Skeletal muscle satellite cell (primary cell): Measurements from ENCODE around the gene CXCL8.
A peak's percentile ranks its signal among the peaks of the same experiment; 100 is the strongest.

Source experiments
- H3K27me3 ChIP-seq: 2 replicates; pipeline ENCODE4 v1.7.0; 2013; ENCODE audit warnings: low read length; ENCODE audit not compliant: control insufficient read depth, insufficient read depth
- H3K36me3 ChIP-seq: 2 replicates; pipeline ENCODE4 v1.7.0; 2013; ENCODE audit warnings: mild to moderate bottlenecking, control low read depth, low read length; ENCODE audit not compliant: insufficient read depth
- H3K4me1 ChIP-seq: 2 replicates; pipeline ENCODE4 v1.7.0; 2013; ENCODE audit warnings: low read length; ENCODE audit not compliant: control insufficient read depth, insufficient read depth
- H3K4me2 ChIP-seq: 2 replicates; pipeline ENCODE4 v1.7.0; 2013; ENCODE audit warnings: mild to moderate bottlenecking, low read length
- H3K4me3 ChIP-seq: 2 replicates; pipeline ENCODE4 v1.7.0; 2013; ENCODE audit warnings: low read length
- H3K9ac ChIP-seq: 2 replicates; pipeline ENCODE4 v1.7.0; 2013; ENCODE audit warnings: mild to moderate bottlenecking, low read depth, low read length, moderate library complexity
- H3K9me3 ChIP-seq: replicated peaks from 2 replicates; pipeline ENCODE4 v1.7.0; 2013; ENCODE audit warnings: mild to moderate bottlenecking, control low read depth, low read length

Gene CXCL8

GRCh38 chr4:73705721-73706120 is 34.6 kb upstream of the CXCL8 start:
- peak overlapping the region; percentile 64 for H3K4me2 ChIP-seq
- peaks cover 77% of the 10 kb centered on the region for H3K4me1 ChIP-seq
- peak overlapping the region; percentile 57 for H3K9ac ChIP-seq
- H3K36me3 ChIP-seq = no peaks in the 10 kb centered on the region
- H3K27me3 ChIP-seq = no peaks in the 10 kb centered on the region
- H3K9me3 ChIP-seq = no peaks in the 10 kb centered on the region
- peak overlapping the region; percentile 4 for H3K4me3 ChIP-seq

GRCh38 chr4:73706811-73707210 is 33.6 kb upstream of the CXCL8 start:
- no peak overlapping the region for H3K9ac ChIP-seq

GRCh38 chr4:73707269-73707875 is 33.0 kb upstream of the CXCL8 start:
- Histone ChIP-seq H3K4me2 (peak overlapping the region; percentile 62), H3K9me3 (no peaks in the 10 kb centered on the region), H3K27me3 (no peaks in the 10 kb centered on the region), H3K9ac (peak overlapping the region; percentile 17), H3K36me3 (no peaks in the 10 kb centered on the region), H3K4me3 (no peak overlapping the region), H3K4me1 (peaks cover 66% of the 10 kb centered on the region)

More at GRCh38 chr4:73706811-73707210, 33.6 kb upstream of the CXCL8 start:
- no peaks in the 10 kb centered on the region for H3K27me3 ChIP-seq
- no peaks in the 10 kb centered on the region for H3K9me3 ChIP-seq
- no peak overlapping the region for H3K4me3 ChIP-seq
- no peak overlapping the region for H3K4me2 ChIP-seq
- H3K36me3 ChIP-seq = no peaks in the 10 kb centered on the region
- H3K4me1 ChIP-seq = peaks cover 68% of the 10 kb centered on the region

- Histone ChIP-seq H3K36me3 (no peaks in the 10 kb centered on the region), H3K9me3 (no peaks in the 10 kb centered on the region), H3K9ac (peak overlapping the region; percentile 75), H3K4me2 (peak overlapping the region; percentile 62), H3K4me3 (no peak overlapping the region), H3K4me1 (peaks cover 59% of the 10 kb centered on the region), H3K27me3 (no peaks in the 10 kb centered on the region)
Measured at GRCh38 chr4:73707918-73708577, 32.3 kb upstream of the CXCL8 start.

- Histone ChIP-seq H3K9me3 (no peaks in the 10 kb centered on the region), H3K4me1 (peaks cover 45% of the 10 kb centered on the region), H3K4me3 (no peak overlapping the region), H3K4me2 (no peak overlapping the region), H3K27me3 (no peaks in the 10 kb centered on the region), H3K9ac (no peak overlapping the region), H3K36me3 (no peaks in the 10 kb centered on the region)
Measured at GRCh38 chr4:73709451-73710033, 30.8 kb upstream of the CXCL8 start.

- H3K4me2 ChIP-seq = no peak overlapping the region
- H3K27me3 ChIP-seq = no peaks in the 10 kb centered on the region
- H3K4me1 ChIP-seq = peaks cover 41% of the 10 kb centered on the region
- no peak overlapping the region for H3K9ac ChIP-seq
- H3K9me3 ChIP-seq = no peaks in the 10 kb centered on the region
- H3K4me3 ChIP-seq = no peak overlapping the region
- no peaks in the 10 kb centered on the region for H3K36me3 ChIP-seq
Measured at GRCh38 chr4:73710094-73710493, 30.3 kb upstream of the CXCL8 start.

GRCh38 chr4:73711989-73712388 is 28.4 kb upstream of the CXCL8 start:
- Histone ChIP-seq H3K4me3 (no peak overlapping the region), H3K9ac (no peak overlapping the region), H3K9me3 (no peaks in the 10 kb centered on the region), H3K36me3 (no peaks in the 10 kb centered on the region), H3K4me2 (no peak overlapping the region), H3K27me3 (no peaks in the 10 kb centered on the region), H3K4me1 (peaks cover 23% of the 10 kb centered on the region)

- Histone ChIP-seq H3K9ac (no peak overlapping the region), H3K27me3 (no peaks in the 10 kb centered on the region), H3K4me1 (peaks cover 18% of the 10 kb centered on the region), H3K36me3 (no peaks in the 10 kb centered on the region), H3K4me2 (no peak overlapping the region), H3K9me3 (no peaks in the 10 kb centered on the region), H3K4me3 (no peak overlapping the region)
Measured at GRCh38 chr4:73713650-73714049, 26.7 kb upstream of the CXCL8 start.

GRCh38 chr4:73714647-73715046 is 25.7 kb upstream of the CXCL8 start:
- Histone ChIP-seq H3K4me2 (no peak overlapping the region), H3K4me3 (no peak overlapping the region), H3K4me1 (peaks cover 20% of the 10 kb centered on the region), H3K36me3 (no peaks in the 10 kb centered on the region), H3K9me3 (no peaks in the 10 kb centered on the region), H3K9ac (no peak overlapping the region), H3K27me3 (no peaks in the 10 kb centered on the region)

- Histone ChIP-seq H3K4me1 (peaks cover 22% of the 10 kb centered on the region), H3K9me3 (no peaks in the 10 kb centered on the region), H3K4me2 (no peak overlapping the region), H3K27me3 (no peaks in the 10 kb centered on the region), H3K36me3 (no peaks in the 10 kb centered on the region), H3K9ac (no peak overlapping the region), H3K4me3 (no peak overlapping the region)
Measured at GRCh38 chr4:73715659-73716058, 24.7 kb upstream of the CXCL8 start.

GRCh38 chr4:73718375-73719373 is 21.7 kb upstream of the CXCL8 start:
- peaks cover 50% of the 10 kb centered on the region for H3K4me1 ChIP-seq
- peak overlapping the region; percentile 40 for H3K9ac ChIP-seq
- no peak overlapping the region for H3K4me3 ChIP-seq
- H3K9me3 ChIP-seq = no peaks in the 10 kb centered on the region
- peak overlapping the region; percentile 27 for H3K4me2 ChIP-seq
- H3K36me3 ChIP-seq = no peaks in the 10 kb centered on the region
- no peaks in the 10 kb centered on the region for H3K27me3 ChIP-seq
